A673 (cell line): ENCODE data around the gene ROR1. TPM values are rescaled to one million over a fixed set of nuclear protein-coding genes. Genes with fewer than 3 reads are reported as not detected.

ENCODE experiments used
- BruUV-seq: library from RNA; stranded (reverse); fragments of 400-500 nt; replicated peaks from 2 replicates; lab custom pipeline; 2021; lab: Mats Ljungman, UMichigan
- CTCF ChIA-PET: fragments of 300-600 bp; sonication (Branson Sonifier 250); formaldehyde crosslinking; loops from one replicate; lab custom pipeline; 2022; ENCODE audit warnings: antibody characterized with exemption; lab: Charles Lee
- POLR2A ChIA-PET: fragments of 300-600 bp; sonication (Branson Sonifier 250); formaldehyde crosslinking; loops from one replicate; lab custom pipeline; 2022; ENCODE audit warnings: antibody characterized with exemption; ENCODE audit not compliant: low non-redundant PET; lab: Charles Lee
- DNase-seq: peaks from one replicate; pipeline ENCODE4 v3.0.0-alpha.2; 2015; ENCODE audit warnings: low spot score
- H3K27ac ChIP-seq: fragments of 200-600 bp; sonication (generic); 2 replicates; pipeline ENCODE4 v1.5.1; 2016; ENCODE audit warnings: mixed run types, low read depth, mild to moderate bottlenecking, mixed read lengths, antibody characterized with exemption, low read length; ENCODE audit not compliant: poor library complexity, severe bottlenecking
- H3K27me3 ChIP-seq: fragments of 200-600 bp; sonication (generic); replicated peaks from 2 replicates; pipeline ENCODE4 v1.6.1; 2017; ENCODE audit warnings: mixed run types, low read depth, mild to moderate bottlenecking, mixed read lengths, antibody characterized with exemption, low read length; ENCODE audit not compliant: insufficient read depth, poor library complexity
- H3K36me3 ChIP-seq: fragments of 200-600 bp; sonication (generic); 2 replicates; pipeline ENCODE4 v1.6.1; 2016; ENCODE audit warnings: mixed run types, mild to moderate bottlenecking, mixed read lengths, antibody characterized with exemption, low read length; ENCODE audit not compliant: insufficient read depth, poor library complexity, severe bottlenecking
- H3K4me1 ChIP-seq: fragments of 200-600 bp; sonication (generic); 2 replicates; pipeline ENCODE4 v1.6.1; 2017; ENCODE audit warnings: mixed run types, mild to moderate bottlenecking, mixed read lengths, antibody characterized with exemption, low read length; ENCODE audit not compliant: insufficient read depth, poor library complexity, severe bottlenecking
- H3K4me3 ChIP-seq: fragments of 200-600 bp; sonication (generic); 2 replicates; pipeline ENCODE4 v1.5.1; 2016; ENCODE audit warnings: low read depth, mixed run types, mild to moderate bottlenecking, mixed read lengths, low read length; ENCODE audit not compliant: poor library complexity, severe bottlenecking
- H3K9me3 ChIP-seq: fragments of 200-600 bp; sonication (generic); 2 replicates; pipeline ENCODE4 v1.6.1; 2016; ENCODE audit warnings: mixed run types, low read depth, mild to moderate bottlenecking, mixed read lengths, antibody characterized with exemption, low read length; ENCODE audit not compliant: poor library complexity, severe bottlenecking
- EZH2 ChIP-seq: fragments of 200-600 bp; sonication (generic); IDR thresholded peaks from 2 replicates; pipeline ENCODE4 v1.6.1; 2017; ENCODE audit warnings: borderline replicate concordance, low read depth, mild to moderate bottlenecking, mixed read lengths, antibody characterized with exemption, low read length; ENCODE audit not compliant: poor library complexity, severe bottlenecking
- intact Hi-C: fragments of 100-400 bp; cut with micrococcal nuclease; formaldehyde crosslinking; loops from one replicate; pipeline ENCODE4 v1.10.0; 2022; ENCODE audit not compliant: unreplicated experiment
- total RNA-seq: library from RNA; stranded (reverse); gene quantifications from 2 replicates; pipeline ENCODE4 v1.2.3, GENCODE V29; 2021
- TF ChIP-seq, protein P1 (sequence below): fragments of 300-800, 200-600 bp; sonication (generic); conservative IDR thresholded peaks from 2 replicates; pipeline ENCODE4 v1.5.1; 2017; ENCODE audit warnings: low read depth, mild to moderate bottlenecking, antibody characterized with exemption, low read length, moderate library complexity, mixed read lengths

ROR1 gene
- total RNA-seq, 1 experiment from 2014 or later: 7.4 TPM

DNA sequence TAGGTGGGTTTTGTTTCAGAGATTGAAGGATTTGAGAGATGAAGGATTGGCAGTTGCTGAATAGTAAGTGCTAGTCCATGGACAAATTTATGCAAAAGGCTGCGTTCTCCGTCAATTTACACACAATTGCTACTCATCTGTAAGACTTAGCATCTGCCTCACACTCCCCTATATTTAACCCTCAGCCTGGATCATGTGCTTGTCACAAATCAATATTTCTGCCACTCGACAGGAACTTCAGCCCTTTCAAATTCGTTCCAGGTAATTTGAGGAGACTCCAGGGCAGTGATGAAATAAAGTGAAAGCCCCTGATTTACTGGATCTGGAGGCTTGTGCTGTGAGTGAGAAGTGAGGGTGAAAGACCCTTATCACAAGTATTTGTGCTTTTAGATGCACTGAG, 324.0 kb downstream of the ROR1 start:
- Histone ChIP-seq H3K27ac (no peak overlapping the region), H3K4me1 (peaks cover 8% of the 10 kb centered on the region), H3K27me3 (no peaks in the 10 kb centered on the region), H3K36me3 (no peaks in the 10 kb centered on the region), H3K9me3 (no peaks in the 10 kb centered on the region), H3K4me3 (no peak overlapping the region)
- no peak for DNase-seq
- ChIA-PET CTCF (no interaction called here), POLR2A (no interaction called here)
- no TSS peak for BruUV-seq
- TF ChIP-seq EZH2: no peak
- TF ChIP-seq, protein P1, sequence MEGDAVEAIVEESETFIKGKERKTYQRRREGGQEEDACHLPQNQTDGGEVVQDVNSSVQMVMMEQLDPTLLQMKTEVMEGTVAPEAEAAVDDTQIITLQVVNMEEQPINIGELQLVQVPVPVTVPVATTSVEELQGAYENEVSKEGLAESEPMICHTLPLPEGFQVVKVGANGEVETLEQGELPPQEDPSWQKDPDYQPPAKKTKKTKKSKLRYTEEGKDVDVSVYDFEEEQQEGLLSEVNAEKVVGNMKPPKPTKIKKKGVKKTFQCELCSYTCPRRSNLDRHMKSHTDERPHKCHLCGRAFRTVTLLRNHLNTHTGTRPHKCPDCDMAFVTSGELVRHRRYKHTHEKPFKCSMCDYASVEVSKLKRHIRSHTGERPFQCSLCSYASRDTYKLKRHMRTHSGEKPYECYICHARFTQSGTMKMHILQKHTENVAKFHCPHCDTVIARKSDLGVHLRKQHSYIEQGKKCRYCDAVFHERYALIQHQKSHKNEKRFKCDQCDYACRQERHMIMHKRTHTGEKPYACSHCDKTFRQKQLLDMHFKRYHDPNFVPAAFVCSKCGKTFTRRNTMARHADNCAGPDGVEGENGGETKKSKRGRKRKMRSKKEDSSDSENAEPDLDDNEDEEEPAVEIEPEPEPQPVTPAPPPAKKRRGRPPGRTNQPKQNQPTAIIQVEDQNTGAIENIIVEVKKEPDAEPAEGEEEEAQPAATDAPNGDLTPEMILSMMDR: no peak
- intact Hi-C loops: no loop called here

DNA sequence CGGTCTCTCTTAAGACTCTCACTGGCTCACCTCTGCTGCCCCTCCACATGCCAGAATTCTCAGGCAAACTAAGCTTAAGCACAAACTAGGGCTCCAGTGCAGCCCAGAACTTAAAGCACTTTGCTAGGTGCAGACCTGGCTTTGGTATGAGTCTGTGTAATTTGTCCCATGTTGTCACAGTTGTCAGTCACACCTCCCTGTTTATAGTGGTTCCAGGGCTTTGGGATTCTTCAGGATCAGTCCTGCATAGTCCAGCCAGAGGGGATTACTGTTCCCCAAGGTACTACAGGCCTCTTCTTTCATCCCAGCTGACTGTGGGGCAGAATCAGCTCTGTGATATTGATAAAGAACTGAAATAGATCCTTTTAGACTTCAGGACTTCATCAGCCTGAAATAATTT, 324.6 kb downstream of the ROR1 start:
- TF ChIP-seq EZH2: no peak
- no peak for DNase-seq
- no TSS peak for BruUV-seq
- Histone ChIP-seq H3K9me3 (no peaks in the 10 kb centered on the region), H3K36me3 (no peaks in the 10 kb centered on the region), H3K4me3 (no peak overlapping the region), H3K27ac (peak overlapping the region; percentile 13), H3K4me1 (peaks cover 8% of the 10 kb centered on the region), H3K27me3 (no peaks in the 10 kb centered on the region)
- ChIA-PET POLR2A (no interaction called here), CTCF (no interaction called here)
- intact Hi-C loops: no loop called here

DNA sequence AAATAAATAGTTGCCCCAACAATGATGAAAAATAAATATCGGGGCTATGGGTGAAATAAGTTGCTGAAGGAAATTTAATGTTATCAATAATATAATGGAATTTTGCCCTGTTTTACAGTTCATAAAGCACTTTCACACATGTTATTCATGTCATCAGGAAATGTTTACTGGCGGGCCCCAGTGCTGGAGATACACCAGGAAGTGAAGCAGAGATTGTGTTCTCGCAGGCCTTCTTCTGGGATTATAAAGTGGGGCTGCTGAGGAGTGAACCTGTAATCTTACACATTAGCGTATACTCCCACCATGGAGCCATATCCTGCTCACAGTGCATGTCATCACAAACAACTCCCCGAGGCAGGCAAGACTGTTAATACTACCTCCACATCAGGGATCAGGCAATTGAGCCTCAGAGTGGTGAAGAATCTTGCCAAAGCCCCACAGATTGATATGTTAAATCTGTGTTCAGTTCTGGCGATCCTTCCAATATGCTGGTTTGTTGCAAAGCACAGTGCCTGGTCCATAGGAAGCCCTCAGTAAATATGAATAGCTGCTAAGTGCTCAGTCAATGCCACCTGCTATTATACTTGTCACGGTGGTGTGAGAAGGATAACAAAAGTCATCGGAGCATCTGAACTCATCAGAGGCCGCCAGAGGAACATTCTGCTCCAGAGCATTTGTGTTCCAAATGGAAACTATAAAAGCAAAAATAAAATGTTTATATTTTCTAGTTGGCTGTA, 325.2 kb downstream of the ROR1 start:
- H3K36me3 ChIP-seq: no peaks in the 10 kb centered on the region
- POLR2A ChIA-PET: no interaction called here
- peaks cover 8% of the 10 kb centered on the region for H3K4me1 ChIP-seq
- H3K4me3 ChIP-seq: no peak overlapping the region
- TF ChIP-seq, protein P1: no peak
- no peak for TF ChIP-seq EZH2
- CTCF ChIA-PET: no interaction called here
- BruUV-seq: no TSS peak
- peak overlapping the region; percentile 13 for H3K27ac ChIP-seq
- no peaks in the 10 kb centered on the region for H3K9me3 ChIP-seq
- no peaks in the 10 kb centered on the region for H3K27me3 ChIP-seq
- intact Hi-C loops: no loop called here
- DNase-seq: no peak
